HG02970 (cell line): Measurements from ENCODE around the gene PPIL1.

ENCODE experiments used
- ATAC-seq: cut with Tn5 transposase; IDR thresholded peaks from one replicate; pipeline ENCODE4 v1.9.1; 2021; ENCODE audit warnings: mild to moderate bottlenecking, moderate library complexity, moderate number of reproducible peaks; ENCODE audit not compliant: unreplicated experiment, low FRiP score

The PPIL1 gene

GRCh38 chr6:36837686-36838085 lies 36.9 kb downstream of the PPIL1 start:
- ATAC-seq, result no peak

GRCh38 chr6:36837022-36837339 lies 37.6 kb downstream of the PPIL1 start:
- ATAC-seq, result no peak

GRCh38 chr6:36836111-36837021 lies 38.2 kb downstream of the PPIL1 start:
- no peak for ATAC-seq

- ATAC-seq, result no peak
These were observed 39.8 kb downstream of the PPIL1 start for GRCh38 chr6:36834576-36835341.

GRCh38 chr6:36833182-36833789 lies 41.3 kb downstream of the PPIL1 start:
- ATAC-seq, result no peak

- no peak for ATAC-seq
These were observed 42.3 kb downstream of the PPIL1 start for GRCh38 chr6:36832313-36832712.

GRCh38 chr6:36830577-36830976 lies 44.0 kb downstream of the PPIL1 start:
- ATAC-seq, result no peak

- no peak for ATAC-seq
These were observed 44.6 kb downstream of the PPIL1 start for GRCh38 chr6:36829919-36830544.

- ATAC-seq, result no peak
These were observed 47.1 kb downstream of the PPIL1 start for GRCh38 chr6:36827261-36828079.

GRCh38 chr6:36826520-36827227 lies 47.9 kb downstream of the PPIL1 start:
- no peak for ATAC-seq

GRCh38 chr6:36825994-36826393 lies 48.6 kb downstream of the PPIL1 start:
- no peak for ATAC-seq

GRCh38 chr6:36825452-36825851 lies 49.2 kb downstream of the PPIL1 start:
- no peak for ATAC-seq

- ATAC-seq, result no peak
These were observed 50.4 kb downstream of the PPIL1 start for GRCh38 chr6:36824253-36824652.

- no peak for ATAC-seq
These were observed 51.0 kb downstream of the PPIL1 start for GRCh38 chr6:36823421-36824096.

GRCh38 chr6:36822506-36823269 lies 51.9 kb downstream of the PPIL1 start:
- no peak for ATAC-seq

- ATAC-seq, result no peak
These were observed 52.8 kb downstream of the PPIL1 start for GRCh38 chr6:36821581-36822335.
